Fibroblast of the conjunctiva (primary cell): ENCODE data around the gene OPTN.
A peak's percentile ranks its signal among the peaks of the same experiment; 100 is the strongest.
"Not testable (repeated sequence)": the region's sequence is repeated elsewhere in the genome, so short reads cannot be mapped to it uniquely, and the experiment has no call there.

Experiments
- DNase-seq: peaks from one replicate; pipeline ENCODE4 v3.0.0-alpha.2; 2010; ENCODE audit warnings: low read depth

OPTN gene

DNA sequence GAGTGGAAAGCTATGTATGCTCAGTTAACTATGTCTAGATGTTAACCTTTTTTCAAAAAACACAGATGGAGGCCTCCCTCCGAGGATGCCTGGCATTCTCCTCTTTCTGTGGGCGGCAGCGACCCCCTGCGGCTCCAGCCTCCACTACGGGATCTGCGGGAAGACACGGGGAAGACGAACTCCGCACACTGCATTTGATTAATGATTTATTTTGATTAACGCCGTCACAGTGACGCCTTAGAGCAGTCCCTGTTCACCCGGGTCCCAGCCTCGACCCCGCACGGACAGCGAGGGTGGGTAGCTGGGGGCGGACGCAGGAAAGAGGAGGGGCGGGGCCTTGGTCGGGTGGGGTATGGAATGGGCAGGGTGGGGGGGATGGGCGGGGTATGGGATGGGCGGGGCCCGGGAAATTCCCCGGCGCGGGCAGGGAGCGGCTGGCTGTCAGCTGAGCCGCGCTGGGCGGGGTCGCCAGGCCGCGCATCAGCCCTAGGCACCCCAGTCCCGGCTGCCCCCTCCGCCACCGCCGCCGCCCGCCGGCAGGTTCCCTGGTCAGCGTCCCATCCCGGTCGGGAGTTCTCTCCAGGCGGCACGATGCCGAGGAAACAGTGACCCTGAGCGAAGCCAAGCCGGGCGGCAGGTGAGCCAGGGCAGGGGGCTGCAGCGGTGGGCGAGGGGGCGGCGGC lies at the start of gene OPTN:
OPTN (plus strand) TSS at position 498 of the 683 bp plus-strand sequence. CDS start 8,960 bp downstream, outside the sequence.
- peak; percentile 41 for DNase-seq

DNA sequence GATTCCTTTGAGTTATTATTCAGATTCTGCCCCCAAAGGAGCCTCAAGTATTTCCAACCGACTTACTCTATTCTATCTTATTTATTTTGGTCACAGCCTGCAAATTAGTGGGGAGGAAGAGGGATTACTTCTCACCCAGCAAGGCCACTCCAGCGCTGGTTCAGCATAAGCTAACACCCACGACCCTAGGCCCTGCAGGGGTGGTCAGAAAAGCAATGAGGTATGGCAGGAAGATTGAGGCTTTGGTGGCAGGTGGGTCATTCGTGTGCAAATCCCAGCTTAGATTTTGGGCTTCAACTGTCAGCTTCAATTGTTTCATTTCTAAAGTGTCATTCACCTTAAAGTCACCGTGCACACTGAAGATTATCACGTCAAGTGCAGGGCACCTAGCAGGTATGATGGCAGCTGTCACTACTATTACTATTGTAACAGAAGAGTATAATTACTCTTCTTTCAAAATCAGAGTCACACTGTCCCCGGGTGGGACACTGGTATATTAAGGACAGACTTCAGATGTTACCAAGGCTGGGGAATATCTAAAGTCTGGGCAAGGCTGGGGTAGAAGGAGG lies 48.8 kb upstream of the OPTN start:
- DNase-seq: no peak

- DNase-seq: not testable (repeated sequence)
Observed at GRCh38 chr10:13053208-13053607, 46.8 kb upstream of the OPTN start.

- DNase-seq: no peak
Observed at GRCh38 chr10:13053794-13054462, 46.0 kb upstream of the OPTN start.

- DNase-seq: no peak
Observed at GRCh38 chr10:13054844-13055243, 45.1 kb upstream of the OPTN start.

DNA sequence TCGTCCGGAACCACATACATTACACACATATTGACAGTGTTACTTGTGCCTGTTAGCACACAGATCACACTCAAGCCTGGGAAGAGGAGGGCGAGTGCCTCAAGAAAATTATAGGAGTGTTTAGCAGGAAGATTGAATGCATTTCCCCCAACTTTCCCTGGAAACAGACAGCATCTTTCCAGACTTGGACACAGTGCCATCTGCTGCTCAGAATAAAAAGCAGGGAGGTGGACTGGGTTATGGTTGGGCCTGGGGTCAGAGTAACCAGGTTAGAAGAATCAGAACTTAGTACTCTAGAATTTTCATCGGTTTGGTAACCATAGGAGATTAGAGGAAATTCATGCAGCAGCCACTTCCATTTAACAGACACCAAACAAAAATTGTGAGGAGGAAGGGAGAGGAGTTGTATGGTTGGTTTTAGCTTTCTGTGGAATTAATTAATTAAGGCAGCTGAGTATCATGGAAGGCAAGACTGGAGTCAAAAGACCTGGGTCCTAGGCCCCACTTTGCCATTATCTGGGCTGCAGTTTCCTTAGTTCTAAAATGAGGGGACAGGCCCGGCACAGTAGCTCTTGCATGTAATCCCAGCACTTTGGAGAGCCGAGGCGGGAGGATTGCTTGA lies 43.4 kb upstream of the OPTN start:
- DNase-seq: no peak

GRCh38 chr10:13062803-13063202 lies 37.2 kb upstream of the OPTN start:
- DNase-seq: no peak

DNA sequence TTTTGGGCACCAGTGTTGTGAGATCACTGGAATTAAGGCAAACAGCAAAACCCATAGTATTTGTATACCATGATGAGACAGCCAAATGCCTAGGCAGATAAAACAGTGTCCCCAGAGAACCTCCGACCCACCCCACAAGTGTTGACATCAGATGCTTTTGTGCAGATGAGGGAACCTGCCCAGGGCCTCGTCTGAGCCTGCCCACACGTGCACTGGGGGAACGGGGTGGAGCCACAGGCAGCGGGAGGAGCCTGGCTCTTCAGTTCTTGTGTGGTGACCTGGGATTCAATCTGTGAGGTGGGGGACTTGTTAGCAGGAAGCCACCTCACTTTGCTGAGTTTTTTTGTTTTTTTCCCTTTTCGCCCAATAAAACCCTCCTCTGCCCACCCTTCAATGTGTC lies 33.4 kb upstream of the OPTN start:
- no peak for DNase-seq

DNA sequence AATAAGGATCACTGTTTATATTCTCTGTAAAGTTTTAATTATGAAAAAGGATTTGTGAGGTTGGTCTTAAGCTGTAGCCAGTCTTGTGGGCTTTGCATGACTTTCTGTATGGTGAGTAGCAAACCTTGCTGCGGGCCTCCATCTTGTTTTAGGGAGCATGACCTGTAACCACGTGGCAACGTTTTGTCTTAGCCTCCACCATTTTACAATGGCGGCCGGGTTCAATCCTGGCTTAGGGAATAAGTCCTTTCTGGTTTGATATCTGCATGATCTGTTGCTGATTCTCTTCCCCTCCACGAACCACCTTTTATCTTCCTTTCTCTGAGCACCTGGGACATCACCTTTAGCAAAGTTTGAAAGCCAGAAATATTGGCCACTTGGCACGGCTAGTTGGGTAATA lies 32.5 kb upstream of the OPTN start:
- DNase-seq: no peak

GRCh38 chr10:13068071-13068470 lies 31.9 kb upstream of the OPTN start:
- no peak for DNase-seq

GRCh38 chr10:13068484-13068883 lies 31.5 kb upstream of the OPTN start:
- DNase-seq: no peak

DNA sequence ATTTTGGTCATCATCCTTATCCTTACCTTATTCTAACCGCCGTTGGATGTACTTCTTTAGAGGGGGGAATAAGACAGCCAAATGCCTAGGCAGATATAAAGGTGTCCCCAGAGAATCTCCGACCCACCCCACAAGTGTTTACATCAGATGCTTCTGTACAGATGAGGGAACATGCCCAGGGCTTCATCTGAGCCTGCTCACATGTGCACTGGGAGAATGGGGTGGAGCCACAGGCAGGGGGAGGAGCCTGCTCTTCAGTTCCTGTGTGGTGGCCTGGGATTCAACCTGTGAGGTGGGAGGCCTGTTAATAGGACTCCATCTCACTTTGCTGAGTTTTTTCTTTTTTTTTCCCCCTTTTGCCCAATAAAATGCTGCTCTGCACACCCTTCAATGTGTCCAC lies 27.6 kb upstream of the OPTN start:
- DNase-seq: no peak

- DNase-seq: peak; percentile 26
Observed at GRCh38 chr10:13074563-13075451, 25.2 kb upstream of the OPTN start.

DNA sequence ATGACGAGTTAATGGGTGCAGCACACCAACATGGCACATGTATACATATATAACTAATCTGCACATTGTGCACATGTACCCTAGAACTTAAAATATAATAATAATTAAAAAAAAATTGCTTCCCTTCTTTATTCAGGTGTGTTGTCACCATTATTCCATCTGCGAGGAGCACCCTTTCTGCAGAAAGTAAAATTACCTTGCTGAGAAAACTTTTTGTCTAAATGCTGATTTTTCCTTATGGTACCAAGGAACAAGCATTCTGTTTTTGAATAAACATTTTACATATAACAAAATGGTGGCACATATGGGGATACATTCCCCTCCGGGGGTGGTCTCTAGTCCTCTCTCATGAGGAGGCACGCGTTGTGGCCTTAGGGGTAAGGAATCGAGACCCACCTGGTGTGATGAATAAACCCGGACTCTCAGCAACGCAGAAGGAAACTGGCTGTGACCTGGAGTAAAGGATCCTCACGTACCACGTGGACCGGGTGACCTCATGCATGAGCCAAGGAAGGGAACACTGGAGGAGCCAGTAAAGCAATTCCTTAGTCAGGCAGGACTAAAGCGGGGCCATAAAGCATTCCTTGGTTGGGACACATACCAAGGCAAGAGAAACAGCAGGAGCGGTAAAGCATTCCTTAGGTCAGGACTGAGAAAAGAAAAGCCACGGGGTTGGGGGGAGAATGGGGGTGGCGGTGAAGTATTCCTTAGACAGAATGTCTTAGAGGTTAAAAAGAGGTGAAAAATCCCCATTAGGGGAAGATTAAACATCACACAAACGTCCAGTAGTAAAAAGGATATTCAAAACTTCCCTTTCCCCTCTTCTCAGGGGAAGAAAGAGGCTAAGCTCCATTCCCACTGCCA lies 20.8 kb upstream of the OPTN start:
- DNase-seq: no peak

DNA sequence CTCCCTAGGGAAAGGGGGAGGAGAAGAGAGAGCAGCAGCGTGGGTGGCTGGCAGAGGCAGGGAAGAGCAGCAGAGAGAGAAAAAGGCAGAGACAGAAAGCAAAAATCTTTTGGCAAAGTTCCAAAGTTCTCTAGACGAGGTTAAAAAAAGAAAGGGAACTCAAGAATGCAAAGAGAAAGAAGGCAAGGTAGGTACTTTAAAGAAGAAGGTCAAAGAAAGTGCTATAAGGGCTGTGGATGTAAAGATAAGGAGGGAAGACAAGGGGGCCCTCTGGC lies 20.2 kb upstream of the OPTN start:
- no peak for DNase-seq

GRCh38 chr10:13080643-13081042 lies 19.3 kb upstream of the OPTN start:
- DNase-seq: no peak

DNA sequence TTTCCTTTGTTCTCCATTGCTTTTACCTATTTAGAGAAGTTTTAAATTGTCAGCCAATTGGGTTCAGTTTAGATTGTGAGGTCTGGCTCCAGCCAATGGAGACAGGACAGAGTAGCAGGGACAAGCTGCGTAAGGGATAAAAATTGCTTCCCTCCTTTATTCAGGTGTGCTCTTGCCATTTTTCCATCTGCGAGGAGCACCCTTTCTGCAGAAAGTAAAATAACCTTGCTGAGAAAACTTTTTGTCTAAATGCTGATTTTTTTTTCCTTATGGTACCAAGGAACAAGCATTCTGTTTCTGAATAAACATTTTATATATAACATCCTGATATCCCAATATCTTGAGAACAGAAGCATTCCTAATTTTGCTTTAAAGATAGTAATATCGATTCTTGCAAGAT lies 16.3 kb upstream of the OPTN start:
- DNase-seq: not testable (repeated sequence)

DNA sequence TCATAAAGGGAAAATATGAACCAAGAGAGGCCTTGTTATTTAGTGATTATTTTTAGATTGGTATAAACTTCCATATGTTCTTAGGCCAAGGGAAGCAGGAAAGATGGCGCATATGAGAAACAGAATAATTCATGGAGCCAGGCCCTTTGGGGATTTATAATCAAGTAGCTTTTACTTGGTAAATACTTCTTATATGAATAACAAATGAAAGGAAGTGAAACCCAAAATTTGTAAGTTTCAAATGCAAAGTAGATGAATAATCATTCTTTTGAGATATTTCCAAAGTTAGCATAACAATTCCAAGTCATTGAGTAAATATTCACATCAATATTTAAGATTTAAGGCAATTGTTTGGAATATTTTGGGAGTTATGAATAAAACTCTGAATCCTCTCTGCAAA lies 13.9 kb upstream of the OPTN start:
- DNase-seq: no peak

GRCh38 chr10:13087601-13087985 lies 12.4 kb upstream of the OPTN start:
- no peak for DNase-seq

DNA sequence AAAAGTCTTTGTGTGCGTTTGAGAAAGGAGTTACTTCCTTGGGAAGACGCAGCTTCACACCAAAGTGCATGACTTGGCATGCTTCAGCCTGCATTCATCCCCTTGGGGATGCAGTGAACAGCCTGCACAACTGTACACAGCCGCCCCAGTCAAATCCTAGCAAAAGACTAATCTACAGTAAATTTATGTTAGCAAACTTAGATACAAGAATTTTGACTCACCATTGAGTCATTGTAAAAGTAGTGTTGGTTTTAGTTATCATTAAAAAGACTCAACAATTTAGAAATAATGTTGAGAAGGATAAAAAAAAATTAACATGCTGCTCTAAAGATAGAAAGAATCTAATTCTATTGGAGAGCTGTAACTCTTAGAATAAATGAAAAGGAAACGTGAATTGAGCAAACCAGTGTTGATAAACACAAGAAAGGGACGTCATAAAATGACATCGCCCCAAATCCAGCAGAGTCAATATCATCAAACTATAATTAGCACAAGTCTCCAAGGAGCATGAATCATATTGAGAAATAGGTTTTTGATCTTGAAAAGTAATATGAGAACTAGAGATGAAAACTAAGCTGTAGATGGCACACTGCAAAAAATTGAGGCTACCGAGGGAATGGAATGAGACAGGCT lies 11.9 kb upstream of the OPTN start:
- peak; percentile 29 for DNase-seq

DNA sequence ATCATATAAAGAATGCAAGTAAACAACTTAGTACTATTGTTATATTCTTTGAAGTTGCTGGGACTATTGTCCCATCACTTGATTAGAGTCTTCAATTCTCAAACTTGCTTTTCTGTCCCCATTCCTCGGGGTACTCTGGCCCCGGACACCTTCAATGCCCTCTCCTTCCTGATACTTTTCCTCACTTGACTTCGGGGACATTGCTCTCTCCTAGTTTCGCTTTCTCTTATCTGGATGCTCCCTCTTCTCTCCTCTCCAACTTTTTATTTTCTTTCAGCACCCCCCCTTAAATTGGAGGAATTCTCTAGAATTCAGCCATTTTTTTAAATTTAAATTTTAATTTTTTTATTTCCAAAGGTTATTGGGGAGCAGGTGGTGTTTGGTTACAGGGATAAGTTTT lies 10.6 kb upstream of the OPTN start:
- no peak for DNase-seq
